Erythroblast (primary cell): Measurements from ENCODE around the gene TNIK.

Source experiments
- GATA1 ChIP-seq: IDR thresholded peaks from 2 replicates; pipeline ENCODE4 v1.6.1; 2011; ENCODE audit warnings: low read depth, mild to moderate bottlenecking, control low read depth, low read length, moderate library complexity
- POLR2A ChIP-seq: IDR thresholded peaks from 2 replicates; pipeline ENCODE4 v1.6.1; 2011; ENCODE audit warnings: mild to moderate bottlenecking, low read length

GRCh38 chr3:171391432-171391831 is 68.8 kb downstream of the TNIK start:
- TF ChIP-seq POLR2A (no peak), GATA1 (no peak)
